ENCODE results near the gene TANGO2. TPM values are rescaled to one million over a fixed set of nuclear protein-coding genes. Genes with fewer than 3 reads are reported as not detected.

Gene TANGO2
- 50.6 and 65.3 TPM in 2 replicates for total RNA-seq (ENCODE audit: low replicate concordance)

GRCh38 chr22:20020533-20021195 is at the start of gene TANGO2:
Gene TANGO2, plus strand, starts transcription at chr22:20021110. Its CDS starts 15,689 bp downstream, at chr22:20036799.

GRCh38 chr22:20016734-20017621 is 3.9 kb upstream of the TANGO2 start, which contains the start of gene ARVCF:
Gene ARVCF, minus strand, starts transcription at chr22:20016823. Its CDS starts 26,029 bp downstream, at chr22:19990794.

GRCh38 chr22:20079745-20080444 is 59.0 kb downstream of the TANGO2 start, which contains the start of gene DGCR8:
Gene DGCR8, plus strand, starts transcription at chr22:20080241. Its CDS starts 5,723 bp downstream, at chr22:20085964.

GRCh38 chr22:20115691-20116375 is 94.9 kb downstream of the TANGO2 start, which contains the start of gene RANBP1:
Gene RANBP1, plus strand, starts transcription at chr22:20116104. Its CDS starts 81 bp downstream, at chr22:20116185.

Other genes with a start within 250 kb of the TANGO2 start
- 3.0 and 7.3 TPM in 2 replicates for gene GNB1L, start 166.2 kb upstream of the TANGO2 start, total RNA-seq (ENCODE audit: low replicate concordance)
- 9.1 and 9.4 TPM in 2 replicates for gene RTL10, start 166.2 kb upstream of the TANGO2 start, total RNA-seq (ENCODE audit: low replicate concordance)
- 288 and 572 TPM in 2 replicates for gene COMT, start 79.3 kb upstream of the TANGO2 start, total RNA-seq (ENCODE audit: low replicate concordance)
- 22.0 and 28.8 TPM in 2 replicates for gene TXNRD2, start 79.3 kb upstream of the TANGO2 start, total RNA-seq (ENCODE audit: low replicate concordance)
- 7.6 and 22.9 TPM in 2 replicates for gene ARVCF, start 4.3 kb upstream of the TANGO2 start, total RNA-seq (ENCODE audit: low replicate concordance)
- gene DGCR8, start 59.1 kb downstream of the TANGO2 start, total RNA-seq (ENCODE audit: low replicate concordance): 28.3 and 29.3 TPM in 2 replicates
- 89.0 and 186 TPM in 2 replicates for gene RANBP1, start 95.0 kb downstream of the TANGO2 start, total RNA-seq (ENCODE audit: low replicate concordance)
- gene TRMT2A, start 96.1 kb downstream of the TANGO2 start, total RNA-seq (ENCODE audit: low replicate concordance): 45.0 and 45.9 TPM in 2 replicates
- gene ZDHHC8, start 110.7 kb downstream of the TANGO2 start, total RNA-seq (ENCODE audit: low replicate concordance): 4.3 and 9.7 TPM in 2 replicates
- not detected in 2 replicates for gene CCDC188, start 129.9 kb downstream of the TANGO2 start, total RNA-seq (ENCODE audit: low replicate concordance)
- gene RTN4R, start 247.2 kb downstream of the TANGO2 start, total RNA-seq (ENCODE audit: low replicate concordance): 0.23 TPM in 1 of 2 replicates, not detected in the other

Data from smooth muscle cell of the coronary artery (primary cell).